Measurements from ENCODE around the gene PRICKLE2. TPM values are rescaled to one million over a fixed set of nuclear protein-coding genes. Genes with fewer than 3 reads are reported as not detected.

PRICKLE2 gene
- total and polyA plus RNA-seq, 8 donors = 34.3 to 48.2 (median 41.9) TPM

- DNase-seq = no peak
- Histone ChIP-seq H3K27ac (peak overlapping the region in 1 of 2 donors; percentile 35), H3K4me1 (peaks cover 24 to 51% of the 10 kb centered on the region in 2 donors), H3K4me3 (no peak overlapping the region), H3K36me3 (no peaks in the 10 kb centered on the region), H3K9me3 (peaks cover 0 to 4% of the 10 kb centered on the region in 2 donors), H3K27me3 (no peaks in the 10 kb centered on the region)
- no peak for ATAC-seq
- TF ChIP-seq CTCF (IDR thresholded peaks at IDR 0.05) = no peak
- intact Hi-C loops (cut with DNase I) = no loop called here
Measured at GRCh38 chr3:64190517-64191515, 34.5 kb downstream of the PRICKLE2 start.

GRCh38 chr3:64188810-64189560 is 36.3 kb downstream of the PRICKLE2 start:
- H3K4me1 ChIP-seq = peaks cover 24 to 51% of the 10 kb centered on the region in 2 donors
- no peak overlapping the region for H3K4me3 ChIP-seq
- intact Hi-C loops (cut with DNase I) = no loop called here
- H3K36me3 ChIP-seq = no peaks in the 10 kb centered on the region
- peak in 3 of 4 donors; percentile 41 to 77 (median 49) for DNase-seq
- peak; percentile 86 for ATAC-seq
- peak overlapping the region; percentile 67 to 79 for H3K27ac ChIP-seq
- peaks cover 0 to 3% of the 10 kb centered on the region in 2 donors for H3K9me3 ChIP-seq
- no peak for TF ChIP-seq CTCF (IDR thresholded peaks at IDR 0.05)
- no peaks in the 10 kb centered on the region for H3K27me3 ChIP-seq

- Histone ChIP-seq H3K4me1 (peaks cover 24 to 51% of the 10 kb centered on the region in 2 donors), H3K4me3 (no peak overlapping the region), H3K36me3 (no peaks in the 10 kb centered on the region), H3K9me3 (no peaks in the 10 kb centered on the region), H3K27me3 (no peaks in the 10 kb centered on the region), H3K27ac (peak overlapping the region; percentile 67 to 79)
- TF ChIP-seq CTCF (IDR thresholded peaks at IDR 0.05) = no peak
- ATAC-seq (peak; percentile 70), DNase-seq (peak; percentile 50 to 89 (median 61))
- intact Hi-C loops (cut with DNase I) = no loop called here
Measured at GRCh38 chr3:64187065-64187959, 38.0 kb downstream of the PRICKLE2 start.

- intact Hi-C loops (cut with DNase I) = no loop called here
- no peak for DNase-seq
- ATAC-seq = no peak
- no peak for TF ChIP-seq CTCF (IDR thresholded peaks at IDR 0.05)
- Histone ChIP-seq H3K9me3 (no peaks in the 10 kb centered on the region), H3K4me1 (peaks cover 24 to 51% of the 10 kb centered on the region in 2 donors), H3K27ac (peak overlapping the region; percentile 67 to 79), H3K36me3 (no peaks in the 10 kb centered on the region), H3K4me3 (no peak overlapping the region), H3K27me3 (no peaks in the 10 kb centered on the region)
Measured at GRCh38 chr3:64186667-64187064, 38.6 kb downstream of the PRICKLE2 start.

Data from left lung (tissue), 10 donors.